IMR-90 (cell line): Measurements from ENCODE around the gene INTS3.

ENCODE experiments used
- CEBPB ChIP-seq: IDR thresholded peaks from 2 replicates; pipeline ENCODE4 v1.6.1; 2012; ENCODE audit warnings: low read depth, low read length, improper control_type of control experiment
- CTCF ChIP-seq: conservative IDR thresholded peaks from 2 replicates; pipeline ENCODE4 v1.5.1; 2012; ENCODE audit warnings: mild to moderate bottlenecking, low read depth, low read length, improper control_type of control experiment
- ELK1 ChIP-seq: fragments of 150-350 bp; IDR thresholded peaks from 2 replicates; pipeline ENCODE4 v1.6.1; 2016; ENCODE audit warnings: low read depth, mild to moderate bottlenecking, low read length, moderate library complexity, borderline replicate concordance
- FOS ChIP-seq: fragments of 150-350 bp; IDR thresholded peaks from 2 replicates; pipeline ENCODE4 v1.6.1; 2016; ENCODE audit warnings: low read depth, low read length
- MAFK ChIP-seq: IDR thresholded peaks from 2 replicates; pipeline ENCODE4 v1.6.1; 2012; ENCODE audit warnings: low read depth, low read length, improper control_type of control experiment
- MAZ ChIP-seq: IDR thresholded peaks from 2 replicates; pipeline ENCODE4 v1.6.1; 2012; ENCODE audit warnings: low read depth, mild to moderate bottlenecking, low read length, improper control_type of control experiment, moderate library complexity, borderline replicate concordance
- MXI1 ChIP-seq: IDR thresholded peaks from 2 replicates; pipeline ENCODE4 v1.6.1; 2012; ENCODE audit warnings: low read depth, mild to moderate bottlenecking, low read length, moderate library complexity, borderline replicate concordance
- NFE2L2 ChIP-seq: fragments of 150-350 bp; IDR thresholded peaks from 2 replicates; pipeline ENCODE4 v1.6.1; 2016; ENCODE audit warnings: low read depth, mild to moderate bottlenecking, low read length
- POLR2A ChIP-seq: IDR thresholded peaks from 2 replicates; pipeline ENCODE4 v1.6.1; 2012; ENCODE audit warnings: mild to moderate bottlenecking, low read depth, low read length
- SMC3 ChIP-seq: fragments of 150-350 bp; IDR thresholded peaks from 2 replicates; pipeline ENCODE4 v1.6.1; 2016; ENCODE audit warnings: low read depth, mild to moderate bottlenecking, antibody characterized with exemption, low read length, moderate library complexity
- USF2 ChIP-seq: fragments of 150-350 bp; IDR thresholded peaks from 2 replicates; pipeline ENCODE4 v1.6.1; 2017; ENCODE audit warnings: mild to moderate bottlenecking, antibody characterized with exemption, low read length, low read depth

GRCh38 chr1:153779781-153780541 is 52.1 kb downstream of the INTS3 start:
- TF ChIP-seq POLR2A (no peak), CTCF (no peak), USF2 (no peak), CEBPB (no peak), FOS (no peak), NFE2L2 (no peak), MXI1 (no peak), MAFK (no peak), ELK1 (no peak), SMC3 (no peak), MAZ (no peak)
